Measurements from ENCODE around the gene CHRND.

- no peak for TF ChIP-seq MXI1 (conservative IDR thresholded peaks at IDR 0.05; ENCODE audit: poor library complexity, severe bottlenecking)
- no peak for TF ChIP-seq CTCF (IDR thresholded peaks at IDR 0.05; ENCODE audit: poor library complexity, severe bottlenecking)
- no peak for TF ChIP-seq POLR2AphosphoS5 (IDR thresholded peaks at IDR 0.05)
- TF ChIP-seq EZH2 (IDR thresholded peaks at IDR 0.05; ENCODE audit: borderline replicate concordance, insufficient read depth, low read length, poor library complexity, severe bottlenecking) = no peak
These were observed 24.1 kb upstream of the CHRND start for GRCh38 chr2:232501794-232502390.

Data from neural cell (in vitro differentiated cells).